Stimulated activated CD8-positive, alpha-beta memory T cell treated with anti-CD3 and anti-CD28 coated beads, Interleukin-2, amount 100 ng/mL, for 1 hour (primary cell): ENCODE results near the gene TACC3.

Experiments
- DNase-seq, 2 donors: peaks; one replicate each; pipeline ENCODE4 v3.0.0-alpha.2; 2020; ENCODE audit warnings: low read depth in 2 of 2

TACC3 gene

GRCh38 chr4:1723131-1723801 lies 1.9 kb downstream of the TACC3 start:
- DNase-seq = no peak

- DNase-seq = no peak
Observed at GRCh38 chr4:1725521-1725920, 4.2 kb downstream of the TACC3 start.

GRCh38 chr4:1726146-1726934 lies 5.0 kb downstream of the TACC3 start:
- peak; percentile 84 to 85 for DNase-seq

- no peak for DNase-seq
Observed at GRCh38 chr4:1727117-1728031, 6.1 kb downstream of the TACC3 start.

GRCh38 chr4:1728061-1728980 lies 7.0 kb downstream of the TACC3 start:
- DNase-seq = no peak

- no peak for DNase-seq
Observed at GRCh38 chr4:1730532-1731135, 9.3 kb downstream of the TACC3 start.

- DNase-seq = no peak
Observed at GRCh38 chr4:1731180-1731579, 9.9 kb downstream of the TACC3 start.

- no peak for DNase-seq
Observed at GRCh38 chr4:1732911-1733310, 11.6 kb downstream of the TACC3 start.

GRCh38 chr4:1735215-1735614 lies 13.9 kb downstream of the TACC3 start:
- DNase-seq = no peak

- no peak for DNase-seq
Observed at GRCh38 chr4:1736812-1737211, 15.5 kb downstream of the TACC3 start.

GRCh38 chr4:1737666-1738065 lies 16.3 kb downstream of the TACC3 start:
- DNase-seq = no peak

GRCh38 chr4:1738410-1738809 lies 17.1 kb downstream of the TACC3 start:
- DNase-seq = no peak

GRCh38 chr4:1739358-1739757 lies 18.0 kb downstream of the TACC3 start:
- no peak for DNase-seq

- DNase-seq = no peak
Observed at GRCh38 chr4:1740021-1740545, 18.8 kb downstream of the TACC3 start.

GRCh38 chr4:1741208-1741607 lies 19.9 kb downstream of the TACC3 start:
- DNase-seq = no peak

- no peak for DNase-seq
Observed at GRCh38 chr4:1743551-1743950, 22.2 kb downstream of the TACC3 start.

- DNase-seq = no peak
Observed at GRCh38 chr4:1743975-1744374, 22.7 kb downstream of the TACC3 start.

GRCh38 chr4:1744552-1744951 lies 23.2 kb downstream of the TACC3 start:
- DNase-seq = no peak

GRCh38 chr4:1745165-1745564 lies 23.8 kb downstream of the TACC3 start:
- no peak for DNase-seq

- no peak for DNase-seq
Observed at GRCh38 chr4:1745697-1746096, 24.4 kb downstream of the TACC3 start.

- DNase-seq = peak; percentile 47 to 65
Observed at GRCh38 chr4:1746265-1746691, 25.0 kb downstream of the TACC3 start.
